Activated T-cell treated with anti-CD3 and anti-CD28 coated beads, Interleukin-2, amount 50 U/mL, for 48 hours (primary cell): ENCODE results near the gene FAM229A.

Experiments used
- DNase-seq, 2 experiments: peaks; one replicate each; pipeline ENCODE4 v3.0.0-alpha.2; 2020

The FAM229A gene

GRCh38 chr1:32346532-32347157 lies 15.6 kb downstream of the FAM229A start:
- DNase-seq, result no peak

- DNase-seq, result no peak
Measured at GRCh38 chr1:32345289-32345827, 16.9 kb downstream of the FAM229A start.

- DNase-seq, result no peak
Measured at GRCh38 chr1:32342704-32343103, 19.6 kb downstream of the FAM229A start.

DNA sequence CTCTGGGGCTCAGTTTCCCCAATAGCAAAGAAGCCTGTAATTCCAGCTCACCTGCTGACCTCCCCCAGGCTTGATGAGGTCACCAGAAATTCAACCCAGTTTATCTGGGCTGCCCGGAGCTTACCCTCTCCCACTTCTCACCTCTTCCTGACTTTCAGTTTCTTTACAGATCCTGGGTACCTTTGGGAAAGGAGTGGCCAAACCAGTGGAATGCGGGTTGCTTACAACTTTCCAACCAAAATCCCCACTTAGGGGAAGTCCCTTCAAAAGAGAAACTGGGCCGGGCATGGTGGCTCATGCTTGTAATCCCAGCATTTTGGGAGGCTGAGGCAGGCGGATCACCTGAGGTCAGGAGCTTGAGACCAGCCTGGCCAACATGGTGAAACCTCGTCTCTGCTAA lies 20.3 kb downstream of the FAM229A start:
- no peak for DNase-seq

GRCh38 chr1:32341186-32341757 lies 21.0 kb downstream of the FAM229A start:
- no peak for DNase-seq

DNA sequence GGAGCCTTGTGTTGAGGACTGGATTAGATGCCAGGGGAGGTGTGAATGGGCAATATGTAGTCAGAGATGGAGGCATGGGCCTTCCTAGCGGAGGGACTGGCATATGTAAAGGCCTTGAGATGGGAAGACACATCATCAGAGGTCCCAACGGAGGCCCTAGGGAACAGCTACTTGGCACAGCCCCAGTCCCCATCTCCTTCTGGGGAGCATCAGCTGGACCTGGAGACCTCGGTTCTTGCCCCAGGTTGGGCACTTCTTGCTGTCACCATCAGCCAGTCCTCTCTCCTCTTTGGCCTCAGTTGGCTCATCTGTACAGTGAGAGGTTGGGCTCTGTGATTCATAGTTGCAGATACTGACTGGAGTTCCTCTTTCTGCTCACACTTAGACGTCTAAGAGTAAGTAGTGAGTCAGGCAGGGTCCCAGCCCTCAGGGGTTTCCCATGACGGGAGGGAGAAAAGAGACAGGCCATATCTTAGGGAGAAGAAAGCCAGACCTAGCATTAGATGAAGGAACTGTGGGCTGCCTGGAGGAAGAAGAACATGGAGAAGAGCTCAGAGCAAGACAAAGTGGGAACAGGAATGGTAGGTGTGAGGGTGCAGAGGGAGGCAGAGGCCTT lies 22.8 kb downstream of the FAM229A start:
- peak; percentile 59 to 64 for DNase-seq

- DNase-seq, result no peak
Measured at GRCh38 chr1:32338637-32339145, 23.6 kb downstream of the FAM229A start.

DNA sequence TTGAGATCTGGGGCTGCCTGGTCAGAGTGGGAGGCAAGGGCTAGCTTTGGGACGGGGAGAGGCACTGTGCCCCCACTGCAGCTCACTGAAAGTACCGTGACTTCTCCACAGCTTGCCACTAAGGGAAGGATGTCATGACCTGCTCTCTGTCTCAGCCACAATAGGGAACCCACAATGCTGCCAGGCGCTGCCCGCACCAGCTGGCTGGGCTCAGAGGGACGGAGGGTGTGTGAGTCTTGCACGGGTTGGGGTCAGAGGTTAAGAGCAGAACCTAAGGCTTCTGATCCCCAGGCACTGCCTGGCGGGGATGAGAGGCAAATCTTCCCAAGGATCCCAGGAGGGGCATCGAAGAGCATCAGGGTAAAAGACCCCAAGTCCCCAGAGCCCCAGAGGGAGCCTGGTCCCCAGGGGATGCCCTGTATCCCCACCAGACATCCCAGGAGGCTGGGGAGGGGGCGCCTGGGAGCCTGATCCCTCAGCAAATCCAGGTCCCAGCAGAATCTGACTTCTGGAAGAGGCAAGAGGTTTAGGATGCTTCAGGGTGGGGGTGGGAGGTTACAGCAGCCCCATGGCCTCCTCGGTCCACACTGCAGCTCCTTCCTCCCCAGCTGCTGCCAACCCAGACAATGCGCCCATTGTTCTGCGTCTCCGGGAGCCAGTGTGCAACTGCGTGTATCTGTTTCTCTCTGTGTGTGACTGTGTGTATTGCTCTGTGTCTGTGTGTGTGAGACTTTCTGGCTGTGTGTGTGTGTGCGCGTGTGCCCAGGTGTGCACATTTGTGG lies 24.2 kb downstream of the FAM229A start:
- DNase-seq, result peak; percentile 46 to 48

DNA sequence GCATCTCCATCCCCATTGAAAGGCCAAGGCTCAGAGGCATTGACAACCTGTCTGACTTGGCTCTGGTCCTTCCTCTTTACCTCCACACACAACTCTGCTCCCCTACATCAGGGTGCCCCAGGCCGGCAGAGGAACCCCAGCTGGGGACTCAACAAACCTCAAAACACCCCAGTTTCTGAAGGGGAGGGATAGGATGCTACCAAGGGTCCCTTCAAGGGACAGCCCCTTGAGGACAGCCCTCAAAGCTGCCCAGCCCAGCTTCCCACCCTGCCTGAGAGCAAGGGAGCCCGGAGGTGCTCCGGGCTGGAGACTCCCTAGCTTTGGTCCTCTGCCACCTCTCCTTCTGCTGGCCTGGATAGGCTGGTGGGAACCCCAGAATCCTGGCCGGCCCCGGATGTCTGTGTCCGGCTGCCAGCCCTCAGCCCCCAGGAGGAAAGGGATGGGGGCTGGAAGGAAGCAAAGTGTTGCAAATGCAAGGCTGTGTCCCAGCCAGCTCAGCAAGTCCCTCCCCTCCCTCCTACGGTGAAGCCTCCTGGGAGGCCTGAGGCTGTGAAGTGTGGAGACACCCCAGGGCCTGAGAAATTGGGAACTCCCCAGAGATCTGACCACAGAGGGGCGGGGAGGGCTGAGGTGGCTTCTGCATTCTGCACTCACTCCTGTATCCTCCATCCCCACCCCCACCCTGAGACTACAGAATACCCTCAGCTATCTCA lies 25.2 kb downstream of the FAM229A start:
- DNase-seq, result peak; percentile 70 to 72

- no peak for DNase-seq
Measured at GRCh38 chr1:32336591-32336932, 25.7 kb downstream of the FAM229A start.

DNA sequence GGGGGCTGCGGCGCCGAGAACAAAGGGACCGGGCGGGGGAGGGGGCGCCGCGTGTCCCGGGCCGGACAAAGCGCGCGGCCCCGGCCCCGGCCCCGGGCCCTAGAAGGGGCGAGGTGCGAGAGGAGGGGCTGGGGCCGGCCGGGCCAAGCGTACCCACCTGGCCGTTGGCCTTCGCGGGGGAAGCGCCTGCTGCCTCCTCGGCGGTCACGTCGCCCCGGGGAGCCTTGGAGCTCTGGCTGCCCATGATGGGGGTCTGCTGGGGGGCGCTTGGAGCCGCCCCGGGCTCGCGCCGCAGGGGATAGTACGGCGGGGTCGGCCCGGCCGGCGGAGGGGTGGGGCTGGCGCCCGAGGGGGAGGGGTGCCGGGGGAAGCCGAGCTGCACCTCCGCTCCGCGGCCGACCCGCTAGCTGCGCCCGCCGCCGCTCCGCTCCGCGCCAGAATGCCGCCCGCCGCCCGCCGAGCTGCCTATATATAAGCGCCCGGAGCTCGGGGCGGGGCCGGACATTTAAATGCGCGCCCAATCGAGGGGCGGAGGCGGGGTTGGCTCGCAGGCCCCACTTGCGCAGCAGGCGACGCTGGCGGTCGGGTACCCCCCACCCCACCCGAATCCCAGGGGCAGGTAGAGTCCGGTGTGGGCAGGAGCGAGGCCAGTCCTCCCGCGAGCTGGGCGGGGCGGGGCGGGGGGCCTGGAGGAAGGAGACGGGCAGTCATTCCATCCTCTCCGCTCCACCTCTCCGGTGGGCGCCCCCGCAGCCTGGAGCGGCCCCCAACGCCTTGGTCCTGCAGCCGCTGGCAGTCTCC lies 26.3 kb downstream of the FAM229A start, which contains the start of gene MARCKSL1:
Gene MARCKSL1, minus strand, starts transcription at position 444 of the 801 bp plus-strand sequence. Its CDS starts 200 bp downstream, at position 244.
- DNase-seq, result peak; percentile 89 to 91

- no peak for DNase-seq
Measured at GRCh38 chr1:32335535-32335789, 26.8 kb downstream of the FAM229A start.

DNA sequence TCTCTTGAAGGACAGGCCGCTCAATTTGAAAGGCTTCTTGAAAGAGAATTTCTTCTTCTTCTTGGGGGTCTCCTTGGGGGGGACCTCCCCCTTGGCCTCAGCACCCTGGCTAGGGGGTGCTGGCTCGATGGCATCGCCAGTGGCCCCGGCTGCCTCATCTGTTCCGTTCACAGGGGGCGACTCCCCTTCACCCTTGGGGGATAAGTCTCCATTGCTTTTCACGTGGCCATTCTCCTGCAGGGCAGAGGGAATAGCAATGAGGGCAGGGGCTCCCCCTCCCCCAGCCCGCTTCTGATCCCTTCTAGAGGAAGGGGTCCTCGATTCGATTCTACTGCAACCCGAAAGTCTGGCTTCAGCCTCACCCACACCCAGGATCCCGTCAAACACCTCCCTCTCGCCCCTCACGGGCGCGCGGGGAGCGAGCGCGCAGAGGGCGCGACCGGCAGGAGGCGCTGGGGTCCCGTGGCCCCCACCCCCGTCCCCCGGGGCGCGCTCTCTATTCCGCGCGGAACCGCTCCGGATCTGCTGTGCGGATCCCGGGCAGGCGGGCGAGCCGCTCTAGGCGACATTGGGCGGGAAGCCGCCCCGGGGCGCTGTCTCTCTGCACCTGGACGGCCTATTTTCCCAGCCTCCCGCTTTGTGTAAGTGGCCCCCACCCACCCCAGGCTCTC lies 27.3 kb downstream of the FAM229A start:
- DNase-seq, result peak; percentile 72 to 78

GRCh38 chr1:32334274-32334861 lies 27.9 kb downstream of the FAM229A start:
- no peak for DNase-seq

GRCh38 chr1:32333251-32333963 lies 28.9 kb downstream of the FAM229A start:
- DNase-seq, result no peak

DNA sequence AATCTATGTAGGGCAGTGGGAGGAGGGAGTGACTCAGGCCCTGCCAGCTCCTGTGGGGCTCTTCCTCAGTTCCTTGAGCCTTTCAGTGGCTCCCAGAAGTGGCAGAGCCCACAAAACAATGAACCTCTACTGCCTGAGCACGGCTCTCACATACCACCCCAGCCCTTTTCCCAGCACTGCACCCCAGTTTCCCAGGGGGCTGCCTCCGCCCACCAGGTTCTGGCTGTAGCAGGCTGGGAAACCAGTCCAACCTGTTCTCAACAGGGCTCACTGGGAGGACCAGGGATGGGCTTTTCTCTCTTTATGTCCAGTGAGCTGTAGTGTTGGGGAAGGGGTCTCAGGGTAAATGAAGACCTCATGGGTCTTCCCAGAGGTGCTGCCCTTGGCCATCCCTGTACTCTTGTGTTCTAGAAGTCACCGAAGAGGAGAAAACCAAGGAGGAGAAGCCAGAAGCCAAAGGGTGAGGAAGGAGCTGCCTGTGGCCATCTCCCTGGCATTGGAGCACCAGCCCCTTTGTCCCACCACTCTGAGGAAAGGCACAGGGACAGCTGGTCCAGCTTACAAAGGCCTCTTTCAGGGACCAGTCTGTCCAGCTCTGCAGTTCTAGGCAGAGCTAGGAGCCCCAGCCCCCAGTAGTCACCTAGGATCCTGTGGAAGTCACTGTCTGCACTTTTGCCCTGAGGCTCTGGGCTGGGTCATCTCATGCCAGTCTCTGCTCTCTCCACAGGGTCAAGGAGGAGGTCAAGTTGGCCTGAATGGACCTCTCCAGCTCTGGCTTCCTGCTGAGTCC lies 29.8 kb downstream of the FAM229A start:
- no peak for DNase-seq

- no peak for DNase-seq
Measured at GRCh38 chr1:32331549-32331948, 30.7 kb downstream of the FAM229A start.

DNA sequence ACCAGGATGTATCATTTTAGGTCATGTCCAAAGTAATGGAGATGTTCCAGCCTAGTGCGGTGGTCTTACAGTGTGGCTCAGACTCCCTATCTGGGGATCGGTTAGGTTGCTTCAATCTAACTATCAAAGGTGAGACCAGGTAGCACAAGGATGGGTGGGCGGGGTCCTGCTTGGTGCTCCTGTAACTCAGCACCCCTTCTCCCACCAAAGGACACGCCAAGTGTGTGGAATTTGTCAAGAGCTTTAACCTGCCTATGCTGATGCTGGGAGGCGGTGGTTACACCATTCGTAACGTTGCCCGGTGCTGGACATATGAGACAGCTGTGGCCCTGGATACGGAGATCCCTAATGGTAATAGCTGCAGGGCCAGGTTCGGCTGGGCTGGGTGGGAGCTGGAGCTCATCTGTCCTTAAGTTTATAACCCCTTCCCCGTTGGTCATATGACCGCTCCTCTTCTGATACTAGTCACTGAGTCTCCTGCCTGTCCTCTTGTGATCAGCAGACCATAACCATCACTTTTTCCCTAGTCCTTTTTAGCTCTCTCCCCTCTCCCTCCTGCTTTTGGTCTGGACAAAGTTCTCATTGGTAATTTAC lies 31.6 kb downstream of the FAM229A start:
- no peak for DNase-seq

DNA sequence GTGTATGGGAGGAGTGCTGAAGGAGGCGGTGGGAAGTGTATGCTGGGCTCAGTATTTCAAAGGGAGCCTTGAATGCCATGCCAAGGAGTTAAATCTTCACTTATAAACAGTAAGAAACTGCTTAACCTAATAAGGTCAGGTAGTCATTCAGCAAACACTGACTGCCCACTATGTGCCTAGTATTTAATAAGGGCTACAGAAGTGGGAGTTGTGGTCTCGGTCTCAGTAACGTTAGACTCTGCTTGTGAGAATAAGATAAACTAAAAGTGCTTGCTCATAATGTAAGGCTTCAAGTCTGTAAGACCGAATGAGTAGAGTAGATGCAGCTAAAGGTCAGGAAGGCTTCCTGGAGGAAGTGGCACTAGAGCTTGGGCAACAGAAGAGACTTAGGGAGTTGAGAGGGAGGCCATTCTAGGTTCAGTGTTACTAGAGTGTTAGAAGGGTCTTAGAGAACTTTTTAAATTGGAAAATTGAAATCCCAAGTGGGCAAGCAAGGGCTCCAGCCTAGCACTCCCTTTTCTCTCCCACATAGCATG lies 32.3 kb downstream of the FAM229A start:
- DNase-seq, result no peak
